Gastrocnemius medialis (tissue), 4 donors: Measurements from ENCODE around the gene ARHGEF26.

Experiments
- POLR2A ChIP-seq, 2 donors: fragments of 450-650 bp; IDR thresholded peaks; one replicate each; pipeline ENCODE4 v1.6.1; 2017; ENCODE audit warnings: antibody characterized with exemption in 2 of 2, mild to moderate bottlenecking in 2 of 2, moderate library complexity in 2 of 2
- TF ChIP-seq, protein P1 (sequence below), 5 experiments: fragments of 450-650 bp in 3 of 5; fragments of 200-600 bp in 2 of 5; sonication (generic) in 2 of 5; IDR thresholded peaks in 4 of 5; conservative IDR thresholded peaks in 1 of 5; 1 replicate in 4 of 5; 2 replicates in 1 of 5; pipeline ENCODE4 v1.5.1; 2016 to 2019; ENCODE audit warnings: antibody characterized with exemption in 5 of 5, mild to moderate bottlenecking in 3 of 5, moderate library complexity in 3 of 5

- TF ChIP-seq, protein P1, sequence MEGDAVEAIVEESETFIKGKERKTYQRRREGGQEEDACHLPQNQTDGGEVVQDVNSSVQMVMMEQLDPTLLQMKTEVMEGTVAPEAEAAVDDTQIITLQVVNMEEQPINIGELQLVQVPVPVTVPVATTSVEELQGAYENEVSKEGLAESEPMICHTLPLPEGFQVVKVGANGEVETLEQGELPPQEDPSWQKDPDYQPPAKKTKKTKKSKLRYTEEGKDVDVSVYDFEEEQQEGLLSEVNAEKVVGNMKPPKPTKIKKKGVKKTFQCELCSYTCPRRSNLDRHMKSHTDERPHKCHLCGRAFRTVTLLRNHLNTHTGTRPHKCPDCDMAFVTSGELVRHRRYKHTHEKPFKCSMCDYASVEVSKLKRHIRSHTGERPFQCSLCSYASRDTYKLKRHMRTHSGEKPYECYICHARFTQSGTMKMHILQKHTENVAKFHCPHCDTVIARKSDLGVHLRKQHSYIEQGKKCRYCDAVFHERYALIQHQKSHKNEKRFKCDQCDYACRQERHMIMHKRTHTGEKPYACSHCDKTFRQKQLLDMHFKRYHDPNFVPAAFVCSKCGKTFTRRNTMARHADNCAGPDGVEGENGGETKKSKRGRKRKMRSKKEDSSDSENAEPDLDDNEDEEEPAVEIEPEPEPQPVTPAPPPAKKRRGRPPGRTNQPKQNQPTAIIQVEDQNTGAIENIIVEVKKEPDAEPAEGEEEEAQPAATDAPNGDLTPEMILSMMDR (IDR thresholded peaks at IDR 0.05 in 4 of 5, conservative IDR thresholded peaks at IDR 0.05 in 1 of 5) = no peak
- no peak for TF ChIP-seq POLR2A (IDR thresholded peaks at IDR 0.05)
Observed at GRCh38 chr3:154254527-154254926, 133.3 kb downstream of the ARHGEF26 start.
